ENCODE measurements around the gene POLR2I.

- TF ChIP-seq CTCF (conservative IDR thresholded peaks at IDR 0.05; ENCODE audit: low read depth, low read length) (no peak), EZH2 (IDR thresholded peaks at IDR 0.05; ENCODE audit: low read length, unreplicated experiment) (no peak), EZH2phosphoT487 (IDR thresholded peaks at IDR 0.05; ENCODE audit: borderline replicate concordance, low read length) (no peak)
Observed at GRCh38 chr19:36106991-36107390, 7.7 kb downstream of the POLR2I start.

Measured in PC-3 (cell line).